Calu3 (cell line): Measurements from ENCODE around the gene BPIFB2. TPM values are rescaled to one million over a fixed set of nuclear protein-coding genes. Genes with fewer than 3 reads are reported as not detected.

Experiments
- BruUV-seq: library from RNA; stranded (reverse); fragments of 400-500 nt; replicated peaks from 2 replicates; lab custom pipeline; 2021; lab: Mats Ljungman, UMichigan
- CTCF ChIA-PET: fragments of 300-600 bp; sonication (Branson Sonifier 250); formaldehyde crosslinking; loops from one replicate; lab custom pipeline; 2022; ENCODE audit warnings: antibody characterized with exemption; lab: Charles Lee
- DNase-seq: peaks from one replicate; pipeline ENCODE4 v3.0.0; 2022
- H3K27ac Mint-ChIP-seq: one replicate; pipeline ENCODE4 v1.8.0; 2022; ENCODE audit warnings: mixed read lengths; ENCODE audit not compliant: unreplicated experiment
- H3K27me3 Mint-ChIP-seq: one replicate; pipeline ENCODE4 v1.8.0; 2022; ENCODE audit warnings: mixed read lengths; ENCODE audit not compliant: unreplicated experiment
- H3K36me3 Mint-ChIP-seq: one replicate; pipeline ENCODE4 v1.8.0; 2022; ENCODE audit warnings: mild to moderate bottlenecking, moderate library complexity, mixed read lengths; ENCODE audit not compliant: insufficient read depth, unreplicated experiment
- H3K4me1 Mint-ChIP-seq: one replicate; pipeline ENCODE4 v1.8.0; 2022; ENCODE audit warnings: mild to moderate bottlenecking, low read depth, mixed read lengths; ENCODE audit not compliant: unreplicated experiment
- H3K4me3 Mint-ChIP-seq: one replicate; pipeline ENCODE4 v1.8.0; 2022; ENCODE audit warnings: mild to moderate bottlenecking, low read depth, moderate library complexity, mixed read lengths; ENCODE audit not compliant: unreplicated experiment
- H3K9me3 Mint-ChIP-seq: one replicate; pipeline ENCODE4 v1.8.0; 2022; ENCODE audit warnings: low read depth, mixed read lengths; ENCODE audit not compliant: unreplicated experiment
- intact Hi-C: fragments of 100-400 bp; cut with micrococcal nuclease; formaldehyde crosslinking; loops from one replicate; pipeline ENCODE4 v1.10.0; 2022; ENCODE audit not compliant: unreplicated experiment
- total RNA-seq: library from RNA; stranded (reverse); gene quantifications from 2 replicates; pipeline ENCODE4 v1.2.3, GENCODE V29; 2022
- TF ChIP-seq, protein P1 (sequence below): fragments of 200-600 bp; IDR thresholded peaks from one replicate; pipeline ENCODE4 v1.8.0; 2022; ENCODE audit warnings: antibody characterized with exemption; ENCODE audit not compliant: unreplicated experiment

Gene BPIFB2
- total RNA-seq, 1 experiment from 2014 or later, result not detected

GRCh38 chr20:32999603-33000250 lies 7.8 kb upstream of the BPIFB2 start:
- TF ChIP-seq, protein P1, sequence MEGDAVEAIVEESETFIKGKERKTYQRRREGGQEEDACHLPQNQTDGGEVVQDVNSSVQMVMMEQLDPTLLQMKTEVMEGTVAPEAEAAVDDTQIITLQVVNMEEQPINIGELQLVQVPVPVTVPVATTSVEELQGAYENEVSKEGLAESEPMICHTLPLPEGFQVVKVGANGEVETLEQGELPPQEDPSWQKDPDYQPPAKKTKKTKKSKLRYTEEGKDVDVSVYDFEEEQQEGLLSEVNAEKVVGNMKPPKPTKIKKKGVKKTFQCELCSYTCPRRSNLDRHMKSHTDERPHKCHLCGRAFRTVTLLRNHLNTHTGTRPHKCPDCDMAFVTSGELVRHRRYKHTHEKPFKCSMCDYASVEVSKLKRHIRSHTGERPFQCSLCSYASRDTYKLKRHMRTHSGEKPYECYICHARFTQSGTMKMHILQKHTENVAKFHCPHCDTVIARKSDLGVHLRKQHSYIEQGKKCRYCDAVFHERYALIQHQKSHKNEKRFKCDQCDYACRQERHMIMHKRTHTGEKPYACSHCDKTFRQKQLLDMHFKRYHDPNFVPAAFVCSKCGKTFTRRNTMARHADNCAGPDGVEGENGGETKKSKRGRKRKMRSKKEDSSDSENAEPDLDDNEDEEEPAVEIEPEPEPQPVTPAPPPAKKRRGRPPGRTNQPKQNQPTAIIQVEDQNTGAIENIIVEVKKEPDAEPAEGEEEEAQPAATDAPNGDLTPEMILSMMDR, result no peak
- H3K27me3 Mint-ChIP-seq, result peaks cover 81% of the 10 kb centered on the region
- H3K4me1 Mint-ChIP-seq, result no peaks in the 10 kb centered on the region
- DNase-seq, result no peak
- no peak overlapping the region for H3K27ac Mint-ChIP-seq
- no TSS peak for BruUV-seq
- CTCF ChIA-PET, result interaction anchor here (0.5 to 1.2 kb wide), 5 partner anchors 10 to 74 kb away, joined by 3 to 4 read pairs (median 3); no protein-coding TSS in a partner anchor
- peaks cover 5% of the 10 kb centered on the region for H3K9me3 Mint-ChIP-seq
- H3K4me3 Mint-ChIP-seq, result no peak overlapping the region
- no peaks in the 10 kb centered on the region for H3K36me3 Mint-ChIP-seq
- intact Hi-C loops, result no loop called here

- Mint-ChIP-seq H3K27me3 (peaks cover 81% of the 10 kb centered on the region), H3K36me3 (no peaks in the 10 kb centered on the region), H3K9me3 (peaks cover 6% of the 10 kb centered on the region), H3K4me3 (no peak overlapping the region), H3K4me1 (no peaks in the 10 kb centered on the region), H3K27ac (no peak overlapping the region)
- intact Hi-C loops, result no loop called here
- no TSS peak for BruUV-seq
- CTCF ChIA-PET, result interaction anchor here (1.2 kb wide), 1 partner anchor 13 kb away, joined by 4 read pairs; no protein-coding TSS in a partner anchor
- TF ChIP-seq, protein P1, result no peak
- DNase-seq, result no peak
Measured at GRCh38 chr20:33000802-33001466, 6.6 kb upstream of the BPIFB2 start.

DNA sequence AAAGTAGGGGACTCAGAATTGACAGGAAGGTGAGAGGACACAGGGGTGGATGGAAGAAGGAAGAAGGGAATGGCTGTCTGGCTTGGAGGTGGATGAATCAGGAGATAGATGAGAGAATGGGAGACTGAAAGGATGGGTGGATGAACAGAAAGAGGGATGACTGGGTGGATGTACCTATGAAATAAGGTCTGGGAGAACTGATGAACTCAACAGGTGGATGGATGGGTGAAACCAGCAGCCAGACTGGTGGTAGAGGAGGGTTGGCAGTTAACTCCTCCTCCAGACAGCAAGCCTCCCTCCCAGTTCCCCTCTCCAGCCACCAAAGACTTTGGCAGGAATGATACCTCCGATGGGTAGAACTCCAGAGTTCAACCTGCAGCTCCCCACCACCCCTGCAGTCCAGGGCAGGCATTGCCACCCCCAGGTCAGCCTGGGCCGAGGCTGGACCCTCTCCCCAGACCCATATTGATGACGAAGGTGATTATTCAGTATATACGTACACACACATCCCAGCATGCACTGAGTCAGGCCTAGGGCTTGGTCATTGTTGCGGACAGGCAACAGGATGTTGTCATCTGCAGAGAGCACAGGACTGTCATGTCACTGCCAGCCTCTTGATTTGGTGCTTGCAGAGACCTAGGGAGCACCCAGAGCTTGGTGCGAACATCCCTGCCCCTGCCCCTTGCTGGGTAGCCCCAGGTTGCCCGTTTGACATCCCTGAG lies 5.3 kb upstream of the BPIFB2 start:
- Mint-ChIP-seq H3K4me1 (no peaks in the 10 kb centered on the region), H3K4me3 (no peak overlapping the region), H3K36me3 (no peaks in the 10 kb centered on the region), H3K27ac (no peak overlapping the region), H3K27me3 (peaks cover 81% of the 10 kb centered on the region), H3K9me3 (peaks cover 3% of the 10 kb centered on the region)
- BruUV-seq, result no TSS peak
- no peak for DNase-seq
- intact Hi-C loops, result no loop called here
- TF ChIP-seq, protein P1, result no peak
- CTCF ChIA-PET, result interaction anchor here (1.2 kb wide), 1 partner anchor 17 kb away, joined by 3 read pairs; no protein-coding TSS in a partner anchor

DNA sequence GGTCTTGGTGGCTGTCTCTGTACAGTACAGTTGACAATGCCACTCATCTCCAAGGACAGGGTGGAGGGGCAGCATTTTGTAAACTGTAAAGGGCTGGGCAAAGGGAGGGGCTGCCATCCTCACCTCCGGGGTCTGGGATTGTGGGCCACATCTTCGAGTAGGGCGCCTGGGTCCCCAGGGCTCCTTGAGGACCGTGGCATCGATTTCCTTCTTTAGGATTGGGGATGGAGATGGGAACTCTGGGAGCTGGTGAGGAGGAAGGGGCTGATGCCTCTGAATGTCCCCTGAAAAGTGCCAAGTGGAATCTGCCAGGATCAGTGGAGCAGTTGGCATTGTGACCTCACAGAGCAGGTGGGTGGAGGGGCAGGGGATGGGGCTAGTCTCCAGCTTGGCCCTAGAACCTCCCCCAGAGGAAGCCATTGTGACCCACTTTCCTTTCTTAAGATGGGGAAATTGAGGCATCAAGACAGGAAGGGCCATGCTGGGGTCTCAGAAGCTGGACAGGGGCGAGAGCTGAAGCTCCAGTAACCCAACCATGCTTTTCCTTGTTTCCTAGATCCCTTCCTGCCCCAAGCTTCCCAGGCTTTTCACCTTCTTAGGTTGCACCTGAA lies 3.3 kb upstream of the BPIFB2 start, which contains the start of gene SUN5:
Gene SUN5, minus strand, starts transcription at position 293 of the 611 bp plus-strand sequence. Its CDS starts 93 bp downstream, at position 200.
- Mint-ChIP-seq H3K4me3 (no peak within 1 kb of the TSS), H3K9me3 (peaks cover 3% of the 10 kb centered on the region), H3K36me3 (no peaks in the 10 kb centered on the region), H3K4me1 (no peaks in the 10 kb centered on the region), H3K27ac (no peak within 1 kb of the TSS), H3K27me3 (peaks cover 84% of the 10 kb centered on the region)
- CTCF ChIA-PET, result interaction anchor here (1.0 to 1.2 kb wide), 2 partner anchors 23 to 214 kb away, joined by 3 read pairs; no protein-coding TSS in a partner anchor
- TF ChIP-seq, protein P1, result no peak
- intact Hi-C loops, result no loop called here
- DNase-seq, result no peak
- no TSS peak for BruUV-seq
